K562 (cell line): Measurements from ENCODE around the gene TRUB1.

ENCODE experiments used
- CTCF ChIP-seq, 3 experiments: IDR thresholded peaks in 2 of 3; conservative IDR thresholded peaks in 1 of 3; 2 replicates each; pipeline ENCODE4 v1.5.1; 2011 to 2012; ENCODE audit warnings: low read length in 3 of 3, mild to moderate bottlenecking in 3 of 3, control low read depth in 2 of 3, improper control_type of control experiment in 1 of 3, inconsistent platforms in 1 of 3, low read depth in 1 of 3, mixed read lengths in 1 of 3, moderate library complexity in 1 of 3; ENCODE audit not compliant: insufficient read depth in 2 of 3
- GABPA ChIP-seq: fragments of 200-800 bp; sonication (Bioruptor generic); conservative IDR thresholded peaks from 2 replicates; pipeline ENCODE4 v1.6.1; 2016; ENCODE audit warnings: low read depth, missing genetic modification characterization, missing compliant biosample characterization
- MYBL2 ChIP-seq, 2 experiments: fragments of 450-650 bp in 1 of 2; sonication (generic) in 1 of 2; formaldehyde crosslinking in 1 of 2; IDR thresholded peaks; 2 replicates each; pipeline versions ENCODE4 v1.6.1 to v1.8.1; 2017 to 2022; ENCODE audit warnings: borderline replicate concordance in 1 of 2, inconsistent platforms in 1 of 2, low read depth in 1 of 2, mild to moderate bottlenecking in 1 of 2, missing genetic modification reagents in 1 of 2, moderate library complexity in 1 of 2
- NCOR1 ChIP-seq: fragments of 450-650 bp; IDR thresholded peaks from 2 replicates; pipeline ENCODE4 v1.6.1; 2016; ENCODE audit warnings: mild to moderate bottlenecking, moderate library complexity
- PREB ChIP-seq: sonication (generic); formaldehyde crosslinking; IDR thresholded peaks from 2 replicates; pipeline ENCODE4 v1.8.1; 2023; ENCODE audit warnings: mild to moderate bottlenecking, missing genetic modification reagents
- RAD21 ChIP-seq, 2 experiments: fragments of 250-450 bp in 1 of 2; fragments of 450-650 bp in 1 of 2; sonication (Bioruptor Pico) in 1 of 2; formaldehyde crosslinking in 1 of 2; IDR thresholded peaks in 1 of 2; conservative IDR thresholded peaks in 1 of 2; 2 replicates each; pipeline versions ENCODE4 v1.4.0 to v1.8.0; 2020 to 2022; ENCODE audit warnings: mild to moderate bottlenecking in 2 of 2, moderate library complexity in 1 of 2
- SP2 ChIP-seq: IDR thresholded peaks from 2 replicates; pipeline ENCODE4 v1.6.1; 2011; ENCODE audit warnings: mild to moderate bottlenecking, low read depth, low read length, moderate library complexity; ENCODE audit not compliant: poor library complexity, severe bottlenecking; ENCODE audit errors: extremely low read depth
- UBTF ChIP-seq, 2 experiments: IDR thresholded peaks; 2 replicates each; pipeline ENCODE4 v1.6.1; 2012; ENCODE audit warnings: improper control_type of control experiment in 2 of 2, low read depth in 2 of 2, low read length in 2 of 2, borderline replicate concordance in 1 of 2
- ZNF57 ChIP-seq: fragments of 450-650 bp; formaldehyde crosslinking; IDR thresholded peaks from 2 replicates; pipeline ENCODE4 v1.4.0; 2020; ENCODE audit warnings: mild to moderate bottlenecking, moderate library complexity

- TF ChIP-seq RAD21 (CRISPR knock-in tag; conservative IDR thresholded peaks at IDR 0.05 in 1 of 2, IDR thresholded peaks at IDR 0.05 in 1 of 2): no peak
- TF ChIP-seq PREB (CRISPR knock-in tag): no peak
- no peak for TF ChIP-seq ZNF57
- TF ChIP-seq NCOR1: no peak
- no peak for TF ChIP-seq GABPA
- no peak for TF ChIP-seq CTCF (IDR thresholded peaks at IDR 0.05 in 2 of 3, conservative IDR thresholded peaks at IDR 0.05 in 1 of 3; ENCODE audit: insufficient read depth in 2 of 3, low read depth in 1 of 3, low read length in 3 of 3)
- TF ChIP-seq UBTF (IDR thresholded peaks at IDR 0.05; ENCODE audit: borderline replicate concordance in 1 of 2, low read depth in 2 of 2, low read length in 2 of 2): no peak
- TF ChIP-seq SP2: no peak
- TF ChIP-seq MYBL2 (IDR thresholded peaks at IDR 0.05; ENCODE audit: low read depth): no peak
- TF ChIP-seq MYBL2 (CRISPR knock-in tag; IDR thresholded peaks at IDR 0.05; ENCODE audit: borderline replicate concordance): no peak
Measured at GRCh38 chr10:114900658-114901057, 37.3 kb upstream of the TRUB1 start.
